HepG2 (cell line): Measurements from ENCODE around the gene KIAA0232. TPM values are rescaled to one million over a fixed set of nuclear protein-coding genes. Genes with fewer than 3 reads are reported as not detected.

Source experiments
- BCL6 ChIP-seq: IDR thresholded peaks from 2 replicates; pipeline ENCODE4 v1.6.1; 2016; ENCODE audit warnings: missing genetic modification reagents, missing compliant biosample characterization
- CEBPB ChIP-seq: IDR thresholded peaks from 2 replicates; pipeline ENCODE4 v1.6.1; 2011; ENCODE audit warnings: low read depth, low read length, improper control_type of control experiment, borderline replicate concordance
- GLI4 ChIP-seq: sonication (generic); formaldehyde crosslinking; IDR thresholded peaks from 2 replicates; pipeline ENCODE4 v1.5.1; 2020; ENCODE audit warnings: missing genetic modification reagents, mild to moderate bottlenecking, moderate library complexity, borderline replicate concordance
- HNRNPLL ChIP-seq: fragments of 200-400 bp; formaldehyde crosslinking; IDR thresholded peaks from 2 replicates; pipeline ENCODE4 v1.6.1; 2017; ENCODE audit warnings: mild to moderate bottlenecking, low read depth, low read length; ENCODE audit not compliant: poor library complexity, severe bottlenecking
- HOXA7 ChIP-seq: sonication (generic); formaldehyde crosslinking; IDR thresholded peaks from 2 replicates; pipeline ENCODE4 v1.8.1; 2022; ENCODE audit warnings: mild to moderate bottlenecking, missing genetic modification reagents, moderate library complexity
- MIER2 ChIP-seq: IDR thresholded peaks from 2 replicates; pipeline ENCODE4 v1.6.1; 2016; ENCODE audit warnings: missing biosample characterization, missing genetic modification reagents
- MXD4 ChIP-seq: IDR thresholded peaks from 2 replicates; pipeline ENCODE4 v1.6.1; 2016; ENCODE audit warnings: mild to moderate bottlenecking, missing biosample characterization, missing genetic modification reagents
- MYPOP ChIP-seq: sonication (generic); formaldehyde crosslinking; IDR thresholded peaks from 2 replicates; pipeline ENCODE4 v1.8.1; 2023; ENCODE audit warnings: mild to moderate bottlenecking, moderate library complexity, missing genetic modification reagents
- NFAT5 ChIP-seq: sonication (generic); formaldehyde crosslinking; IDR thresholded peaks from 2 replicates; pipeline ENCODE4 v1.4.0; 2020; ENCODE audit warnings: missing genetic modification reagents
- NR2F6 ChIP-seq, 2 experiments: IDR thresholded peaks; 2 replicates each; pipeline ENCODE4 v1.6.1; 2016; ENCODE audit warnings: antibody characterized with exemption in 1 of 2, mild to moderate bottlenecking in 1 of 2
- PAXIP1 ChIP-seq: sonication (generic); formaldehyde crosslinking; conservative IDR thresholded peaks from 2 replicates; pipeline ENCODE4 v1.4.0; 2020; ENCODE audit warnings: mild to moderate bottlenecking, missing genetic modification reagents, moderate library complexity
- PHF21A ChIP-seq: sonication (generic); formaldehyde crosslinking; IDR thresholded peaks from 2 replicates; pipeline ENCODE4 v1.5.0; 2020; ENCODE audit warnings: mild to moderate bottlenecking, missing genetic modification reagents
- THAP8 ChIP-seq: sonication (generic); formaldehyde crosslinking; IDR thresholded peaks from 2 replicates; pipeline ENCODE4 v1.5.1; 2020; ENCODE audit warnings: missing genetic modification reagents, mild to moderate bottlenecking, borderline replicate concordance
- ZBTB34 ChIP-seq: sonication (generic); formaldehyde crosslinking; IDR thresholded peaks from 2 replicates; pipeline ENCODE4 v1.8.0; 2022; ENCODE audit warnings: mild to moderate bottlenecking, missing genetic modification reagents
- ZNF34 ChIP-seq: sonication (generic); formaldehyde crosslinking; IDR thresholded peaks from 2 replicates; pipeline ENCODE4 v1.4.0; 2020; ENCODE audit warnings: mild to moderate bottlenecking, missing genetic modification reagents, borderline replicate concordance
- ZNF343 ChIP-seq: sonication (generic); formaldehyde crosslinking; IDR thresholded peaks from 2 replicates; pipeline ENCODE4 v1.4.0; 2020; ENCODE audit warnings: mild to moderate bottlenecking, missing genetic modification reagents
- ZNF878 ChIP-seq: sonication (generic); formaldehyde crosslinking; IDR thresholded peaks from 2 replicates; pipeline ENCODE4 v1.8.1; 2023; ENCODE audit warnings: mild to moderate bottlenecking, missing genetic modification reagents, moderate library complexity
- polyA plus RNA-seq, 8 experiments: library from polyadenylated mRNA; depleted of rRNA in 3 of 8; stranded (reverse) in 7 of 8; unstranded in 1 of 8; fragments of >200 nt; fragmentation: Illumina TruSeq in 4 of 8; extraction: Trizol in 4 of 8; gene quantifications; 2 replicates each; pipeline versions ENCODE4 v1.2.1 to v1.2.3, GENCODE V29; 2011 to 2016; ENCODE audit warnings: low read depth in 4 of 8, missing spikeins in 1 of 8, mixed read lengths in 1 of 8; ENCODE audit not compliant: insufficient read depth in 1 of 8
- total RNA-seq, 5 experiments: library from RNA; depleted of rRNA; stranded (reverse); fragments of >200 nt; fragmentation: Illumina TruSeq; extraction: Trizol; gene quantifications; 2 replicates each; pipeline ENCODE4 v1.2.3, GENCODE V29; 2016; ENCODE audit warnings: low read depth in 1 of 5

Gene KIAA0232
- total and polyA plus RNA-seq, 2 of the 13 experiments (the other 11 are each of a cell fraction or from before 2014, with no cell fraction given), result 7.8 to 17.1 TPM

GRCh38 chr4:6755088-6755753 lies 27.3 kb upstream of the KIAA0232 start (continued):
- TF ChIP-seq BCL6 (CRISPR knock-in tag) (peak; percentile 98), NFAT5 (CRISPR knock-in tag) (no peak), HNRNPLL (no peak), GLI4 (CRISPR knock-in tag) (no peak), MYPOP (CRISPR knock-in tag) (peak; percentile 42; the same call in 1 of the 2 replicates), PHF21A (CRISPR knock-in tag) (peak; percentile 95), MIER2 (peak; percentile 69; the same call in 1 of the 2 replicates), ZNF878 (CRISPR knock-in tag) (peak; percentile 83; the same call in 1 of the 2 replicates), ZNF34 (CRISPR knock-in tag) (no peak), ZBTB34 (CRISPR knock-in tag) (peak; percentile 80; the same call in 1 of the 2 replicates), NR2F6 (IDR thresholded peaks at IDR 0.05) (peak; percentile 97), NR2F6 (CRISPR knock-in tag; IDR thresholded peaks at IDR 0.05) (peak; percentile 99), THAP8 (CRISPR knock-in tag) (no peak), PAXIP1 (peak; percentile 96), HOXA7 (CRISPR knock-in tag) (no peak), MXD4 (CRISPR knock-in tag) (peak; percentile 93), CEBPB (no peak), ZNF343 (no peak)
